PC-9 (cell line): Measurements from ENCODE around the gene CCDC3. TPM values are rescaled to one million over a fixed set of nuclear protein-coding genes. Genes with fewer than 3 reads are reported as not detected.

ENCODE experiments used
- BruUV-seq: library from RNA; stranded (reverse); fragments of 400-500 nt; replicated peaks from 2 replicates; lab custom pipeline; 2021; lab: Mats Ljungman, UMichigan
- CTCF ChIA-PET: fragments of 300-600 bp; sonication (Branson Sonifier 250); formaldehyde crosslinking; loops from one replicate; lab custom pipeline; 2022; ENCODE audit warnings: antibody characterized with exemption; lab: Charles Lee
- POLR2A ChIA-PET: fragments of 300-600 bp; sonication (Branson Sonifier 250); formaldehyde crosslinking; loops from one replicate; lab custom pipeline; 2022; ENCODE audit warnings: antibody characterized with exemption; ENCODE audit not compliant: unreplicated experiment; lab: Charles Lee
- DNase-seq, 2 experiments: peaks; one replicate each; pipeline versions ENCODE4 v3.0.0 to v3.0.0-alpha.2; 2015 to 2022; ENCODE audit warnings: mixed read lengths in 1 of 2
- H2AFZ ChIP-seq: fragments of 200-600 bp; sonication (generic); 2 replicates; pipeline ENCODE4 v1.8.1; 2017; ENCODE audit warnings: antibody characterized with exemption
- H3F3A ChIP-seq: fragments of 200-600 bp; sonication (generic); 2 replicates; pipeline ENCODE4 v1.8.1; 2017; ENCODE audit warnings: antibody characterized with exemption, mild to moderate bottlenecking, low read depth; ENCODE audit not compliant: insufficient read depth
- H3K27ac ChIP-seq: fragments of 200-600 bp; sonication (generic); 2 replicates; pipeline ENCODE4 v1.6.1; 2016; ENCODE audit warnings: mixed run types
- H3K27me3 ChIP-seq: fragments of 200-600 bp; sonication (generic); 2 replicates; pipeline ENCODE4 v1.6.1; 2016; ENCODE audit warnings: low read depth, mixed run types; ENCODE audit not compliant: insufficient read depth
- H3K36me3 ChIP-seq: fragments of 200-600 bp; sonication (generic); 2 replicates; pipeline ENCODE4 v1.6.1; 2016; ENCODE audit warnings: low read depth, mixed run types
- H3K4me1 ChIP-seq: fragments of 200-600 bp; sonication (generic); replicated peaks from 2 replicates; pipeline ENCODE4 v1.6.1; 2016; ENCODE audit warnings: mixed run types; ENCODE audit not compliant: insufficient read depth
- H3K4me2 ChIP-seq: fragments of 200-600 bp; sonication (generic); 2 replicates; pipeline ENCODE4 v1.6.1; 2017; ENCODE audit warnings: mixed run types
- H3K4me3 ChIP-seq: fragments of 200-600 bp; sonication (generic); 2 replicates; pipeline ENCODE4 v1.6.1; 2016; ENCODE audit warnings: mixed run types
- H3K79me2 ChIP-seq: fragments of 200-600 bp; sonication (generic); 2 replicates; pipeline ENCODE4 v1.6.1; 2017; ENCODE audit warnings: low read depth, mixed run types
- H3K9me2 ChIP-seq: fragments of 200-600 bp; sonication (generic); 2 replicates; pipeline ENCODE4 v1.8.1; 2017; ENCODE audit warnings: mild to moderate bottlenecking; ENCODE audit not compliant: insufficient read depth
- H3K9me3 ChIP-seq: fragments of 200-600 bp; sonication (generic); 2 replicates; pipeline ENCODE4 v1.8.1; 2016; ENCODE audit warnings: low read depth; ENCODE audit not compliant: insufficient read depth
- H4K20me1 ChIP-seq: fragments of 200-600 bp; sonication (generic); 2 replicates; pipeline ENCODE4 v1.8.1; 2017; ENCODE audit not compliant: insufficient read depth
- EZH2 ChIP-seq: fragments of 200-600 bp; sonication (generic); IDR thresholded peaks from 2 replicates; pipeline ENCODE4 v1.8.0; 2017; ENCODE audit warnings: antibody characterized with exemption, low read depth
- intact Hi-C: fragments of 100-400 bp; cut with micrococcal nuclease; formaldehyde crosslinking; loops from one replicate; pipeline ENCODE4 v1.10.0; 2022; ENCODE audit not compliant: unreplicated experiment
- total RNA-seq: library from RNA; stranded (reverse); gene quantifications from 2 replicates; pipeline ENCODE4 v1.2.3, GENCODE V29; 2021
- TF ChIP-seq, protein P1 (sequence below): fragments of 200-600 bp; sonication (generic); conservative IDR thresholded peaks from 2 replicates; pipeline ENCODE4 v1.6.1; 2017; ENCODE audit warnings: mixed run types, antibody characterized with exemption, mild to moderate bottlenecking, moderate library complexity

Gene CCDC3
- total RNA-seq, 1 experiment from 2014 or later = not detected

GRCh38 chr10:12937527-12937926 is 64.0 kb downstream of the CCDC3 start:
- H3F3A ChIP-seq = no peaks in the 10 kb centered on the region
- no peaks in the 10 kb centered on the region for H3K9me3 ChIP-seq
- H3K4me2 ChIP-seq = no peak overlapping the region
- H4K20me1 ChIP-seq = no peaks in the 10 kb centered on the region
- TF ChIP-seq, protein P1, sequence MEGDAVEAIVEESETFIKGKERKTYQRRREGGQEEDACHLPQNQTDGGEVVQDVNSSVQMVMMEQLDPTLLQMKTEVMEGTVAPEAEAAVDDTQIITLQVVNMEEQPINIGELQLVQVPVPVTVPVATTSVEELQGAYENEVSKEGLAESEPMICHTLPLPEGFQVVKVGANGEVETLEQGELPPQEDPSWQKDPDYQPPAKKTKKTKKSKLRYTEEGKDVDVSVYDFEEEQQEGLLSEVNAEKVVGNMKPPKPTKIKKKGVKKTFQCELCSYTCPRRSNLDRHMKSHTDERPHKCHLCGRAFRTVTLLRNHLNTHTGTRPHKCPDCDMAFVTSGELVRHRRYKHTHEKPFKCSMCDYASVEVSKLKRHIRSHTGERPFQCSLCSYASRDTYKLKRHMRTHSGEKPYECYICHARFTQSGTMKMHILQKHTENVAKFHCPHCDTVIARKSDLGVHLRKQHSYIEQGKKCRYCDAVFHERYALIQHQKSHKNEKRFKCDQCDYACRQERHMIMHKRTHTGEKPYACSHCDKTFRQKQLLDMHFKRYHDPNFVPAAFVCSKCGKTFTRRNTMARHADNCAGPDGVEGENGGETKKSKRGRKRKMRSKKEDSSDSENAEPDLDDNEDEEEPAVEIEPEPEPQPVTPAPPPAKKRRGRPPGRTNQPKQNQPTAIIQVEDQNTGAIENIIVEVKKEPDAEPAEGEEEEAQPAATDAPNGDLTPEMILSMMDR = no peak
- H3K27me3 ChIP-seq = no peaks in the 10 kb centered on the region
- no peak overlapping the region for H3K27ac ChIP-seq
- no peaks in the 10 kb centered on the region for H3K9me2 ChIP-seq
- intact Hi-C loops = no loop called here
- no peaks in the 10 kb centered on the region for H3K4me1 ChIP-seq
- ChIA-PET POLR2A (no interaction called here), CTCF (no interaction called here)
- H3K36me3 ChIP-seq = no peaks in the 10 kb centered on the region
- DNase-seq = no peak
- H2AFZ ChIP-seq = no peak overlapping the region
- BruUV-seq = no TSS peak
- no peaks in the 10 kb centered on the region for H3K79me2 ChIP-seq
- H3K4me3 ChIP-seq = no peak overlapping the region

GRCh38 chr10:12934777-12935176 is 66.7 kb downstream of the CCDC3 start:
- no peaks in the 10 kb centered on the region for H3K9me3 ChIP-seq

DNA sequence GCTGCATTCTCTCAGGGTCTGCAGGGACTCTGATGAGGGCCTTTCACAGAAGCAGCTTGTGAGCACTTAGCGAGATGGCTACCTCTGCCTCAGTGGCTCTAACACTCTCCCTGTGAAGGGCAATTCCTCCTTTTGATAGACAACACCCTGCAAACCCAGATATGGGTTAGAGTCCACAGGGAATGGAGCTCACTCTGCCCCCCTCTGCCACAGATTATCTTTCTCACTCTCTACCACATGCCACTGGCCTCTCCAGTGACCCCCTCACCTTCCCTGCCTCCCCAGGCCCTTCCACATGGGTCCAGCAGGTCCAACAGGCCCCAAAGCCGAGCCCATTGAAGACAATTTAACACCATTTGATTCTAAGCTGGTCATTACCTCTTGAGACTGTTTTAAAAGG is 72.1 kb downstream of the CCDC3 start:
- ChIA-PET POLR2A (no interaction called here), CTCF (no interaction called here)
- Histone ChIP-seq H3K4me3 (no peak overlapping the region), H3K27ac (no peak overlapping the region), H3K79me2 (no peaks in the 10 kb centered on the region), H3F3A (no peaks in the 10 kb centered on the region), H3K9me2 (no peaks in the 10 kb centered on the region), H3K27me3 (peaks cover 23% of the 10 kb centered on the region), H3K4me1 (no peaks in the 10 kb centered on the region), H3K9me3 (no peaks in the 10 kb centered on the region), H2AFZ (no peak overlapping the region), H3K4me2 (no peak overlapping the region), H3K36me3 (no peaks in the 10 kb centered on the region), H4K20me1 (no peaks in the 10 kb centered on the region)
- TF ChIP-seq, protein P1 = no peak
- no peak for TF ChIP-seq EZH2
- intact Hi-C loops = no loop called here
- no peak for DNase-seq
- no TSS peak for BruUV-seq

More at GRCh38 chr10:12934777-12935176, 66.7 kb downstream of the CCDC3 start:
- no TSS peak for BruUV-seq
- no peak overlapping the region for H2AFZ ChIP-seq
- no peak overlapping the region for H3K4me2 ChIP-seq
- no peak overlapping the region for H3K4me3 ChIP-seq
- no peaks in the 10 kb centered on the region for H4K20me1 ChIP-seq
- no peaks in the 10 kb centered on the region for H3K9me2 ChIP-seq
- intact Hi-C loops = no loop called here
- peak in 1 of 2 experiments; percentile 38 for DNase-seq
- H3F3A ChIP-seq = no peaks in the 10 kb centered on the region
- no peaks in the 10 kb centered on the region for H3K36me3 ChIP-seq
- no peaks in the 10 kb centered on the region for H3K79me2 ChIP-seq
- ChIA-PET POLR2A (no interaction called here), CTCF (no interaction called here)
- H3K27me3 ChIP-seq = no peaks in the 10 kb centered on the region
- H3K4me1 ChIP-seq = no peaks in the 10 kb centered on the region
- TF ChIP-seq, protein P1 = no peak
- TF ChIP-seq EZH2 = no peak
- no peak overlapping the region for H3K27ac ChIP-seq
